ENCODE data around the gene OSCAR.
A peak's percentile ranks its signal among the peaks of the same experiment; 100 is the strongest.

GRCh38 chr19:54102421-54103169 is 2.0 kb upstream of the OSCAR start, which contains the start of gene NDUFA3:
- TF ChIP-seq POLR2A (IDR thresholded peaks at IDR 0.05), result peak; percentile 13 to 65
- TF ChIP-seq CTCF (IDR thresholded peaks at IDR 0.05), result peak in 1 of 4 experiments; percentile 38

Data from uterus (tissue), 2 donors.